ENCODE results near the gene MCTP2.

MCTP2 gene

GRCh38 chr15:94274745-94275144, 43.4 kb downstream of the MCTP2 start:
- no peaks in the 10 kb centered on the region for H3K36me3 ChIP-seq (ENCODE audit: insufficient read depth, insufficient read length, low read length)
- no peak overlapping the region for H3K4me3 ChIP-seq (ENCODE audit: insufficient read length, low read depth)
- no peak for DNase-seq (ENCODE audit: low read depth, low spot score)
- H3K9me3 ChIP-seq (ENCODE audit: insufficient read depth, low read length), result no peaks in the 10 kb centered on the region
- H3K4me1 ChIP-seq (ENCODE audit: insufficient read depth, insufficient read length), result no peaks in the 10 kb centered on the region
- no peak overlapping the region for H3K9ac ChIP-seq (ENCODE audit: insufficient read length, low read depth)
- no peaks in the 10 kb centered on the region for H3K27me3 ChIP-seq (ENCODE audit: insufficient read depth, insufficient read length)
- TF ChIP-seq YY1 (IDR thresholded peaks at IDR 0.05; ENCODE audit: insufficient read depth, insufficient read length) (no peak), SUZ12 (IDR thresholded peaks at IDR 0.05; ENCODE audit: extremely low read depth, insufficient read depth, insufficient read length) (no peak), ZNF274 (IDR thresholded peaks at IDR 0.05; ENCODE audit: low read depth, low read length) (no peak)

GRCh38 chr15:94277485-94277884, 46.1 kb downstream of the MCTP2 start:
- no peaks in the 10 kb centered on the region for H3K4me1 ChIP-seq (ENCODE audit: insufficient read depth, insufficient read length)
- DNase-seq (ENCODE audit: low read depth, low spot score), result no peak

GRCh38 chr15:94279736-94280135, 48.4 kb downstream of the MCTP2 start:
- H3K36me3 ChIP-seq (ENCODE audit: insufficient read depth, insufficient read length, low read length), result no peaks in the 10 kb centered on the region
- TF ChIP-seq YY1 (IDR thresholded peaks at IDR 0.05; ENCODE audit: insufficient read depth, insufficient read length) (no peak), SUZ12 (IDR thresholded peaks at IDR 0.05; ENCODE audit: extremely low read depth, insufficient read depth, insufficient read length) (no peak), ZNF274 (IDR thresholded peaks at IDR 0.05; ENCODE audit: low read depth, low read length) (no peak)
- no peaks in the 10 kb centered on the region for H3K4me1 ChIP-seq (ENCODE audit: insufficient read depth, insufficient read length)
- no peak overlapping the region for H3K4me3 ChIP-seq (ENCODE audit: insufficient read length, low read depth)
- no peaks in the 10 kb centered on the region for H3K27me3 ChIP-seq (ENCODE audit: insufficient read depth, insufficient read length)
- H3K9ac ChIP-seq (ENCODE audit: insufficient read length, low read depth), result no peak overlapping the region
- H3K9me3 ChIP-seq (ENCODE audit: insufficient read depth, low read length), result no peaks in the 10 kb centered on the region
- no peak for DNase-seq (ENCODE audit: low read depth, low spot score)

More at GRCh38 chr15:94277485-94277884, 46.1 kb downstream of the MCTP2 start:
- Histone ChIP-seq H3K9me3 (ENCODE audit: insufficient read depth, low read length) (no peaks in the 10 kb centered on the region), H3K4me3 (ENCODE audit: insufficient read length, low read depth) (no peak overlapping the region), H3K36me3 (ENCODE audit: insufficient read depth, insufficient read length, low read length) (no peaks in the 10 kb centered on the region), H3K9ac (ENCODE audit: insufficient read length, low read depth) (no peak overlapping the region), H3K27me3 (ENCODE audit: insufficient read depth, insufficient read length) (no peaks in the 10 kb centered on the region)
- TF ChIP-seq ZNF274 (IDR thresholded peaks at IDR 0.05; ENCODE audit: low read depth, low read length), result no peak
- TF ChIP-seq YY1 (IDR thresholded peaks at IDR 0.05; ENCODE audit: insufficient read depth, insufficient read length), result no peak
- TF ChIP-seq SUZ12 (IDR thresholded peaks at IDR 0.05; ENCODE audit: extremely low read depth, insufficient read depth, insufficient read length), result no peak

GRCh38 chr15:94280301-94280700, 48.9 kb downstream of the MCTP2 start:
- Histone ChIP-seq H3K4me3 (ENCODE audit: insufficient read length, low read depth) (no peak overlapping the region), H3K27me3 (ENCODE audit: insufficient read depth, insufficient read length) (no peaks in the 10 kb centered on the region), H3K9ac (ENCODE audit: insufficient read length, low read depth) (no peak overlapping the region), H3K4me1 (ENCODE audit: insufficient read depth, insufficient read length) (no peaks in the 10 kb centered on the region), H3K36me3 (ENCODE audit: insufficient read depth, insufficient read length, low read length) (no peaks in the 10 kb centered on the region), H3K9me3 (ENCODE audit: insufficient read depth, low read length) (no peaks in the 10 kb centered on the region)
- no peak for TF ChIP-seq SUZ12 (IDR thresholded peaks at IDR 0.05; ENCODE audit: extremely low read depth, insufficient read depth, insufficient read length)
- TF ChIP-seq ZNF274 (IDR thresholded peaks at IDR 0.05; ENCODE audit: low read depth, low read length), result no peak
- no peak for TF ChIP-seq YY1 (IDR thresholded peaks at IDR 0.05; ENCODE audit: insufficient read depth, insufficient read length)
- DNase-seq (ENCODE audit: low read depth, low spot score), result no peak

- no peaks in the 10 kb centered on the region for H3K4me1 ChIP-seq (ENCODE audit: insufficient read depth, insufficient read length)
- no peak overlapping the region for H3K9ac ChIP-seq (ENCODE audit: insufficient read length, low read depth)
- no peaks in the 10 kb centered on the region for H3K36me3 ChIP-seq (ENCODE audit: insufficient read depth, insufficient read length, low read length)
- H3K4me3 ChIP-seq (ENCODE audit: insufficient read length, low read depth), result no peak overlapping the region
- TF ChIP-seq SUZ12 (IDR thresholded peaks at IDR 0.05; ENCODE audit: extremely low read depth, insufficient read depth, insufficient read length) (no peak), ZNF274 (IDR thresholded peaks at IDR 0.05; ENCODE audit: low read depth, low read length) (no peak), YY1 (IDR thresholded peaks at IDR 0.05; ENCODE audit: insufficient read depth, insufficient read length) (no peak)
- no peaks in the 10 kb centered on the region for H3K9me3 ChIP-seq (ENCODE audit: insufficient read depth, low read length)
- no peak for DNase-seq (ENCODE audit: low read depth, low spot score)
- no peaks in the 10 kb centered on the region for H3K27me3 ChIP-seq (ENCODE audit: insufficient read depth, insufficient read length)
Measured at GRCh38 chr15:94282269-94283250, 51.2 kb downstream of the MCTP2 start.

GRCh38 chr15:94286583-94286982, 55.2 kb downstream of the MCTP2 start:
- Histone ChIP-seq H3K27me3 (ENCODE audit: insufficient read depth, insufficient read length) (no peaks in the 10 kb centered on the region), H3K9ac (ENCODE audit: insufficient read length, low read depth) (no peak overlapping the region), H3K9me3 (ENCODE audit: insufficient read depth, low read length) (0 out of 2 replicates have a peak, but pooled peaks cover 4% of the 10 kb centered on the region), H3K36me3 (ENCODE audit: insufficient read depth, insufficient read length, low read length) (no peaks in the 10 kb centered on the region), H3K4me1 (ENCODE audit: insufficient read depth, insufficient read length) (no peaks in the 10 kb centered on the region), H3K4me3 (ENCODE audit: insufficient read length, low read depth) (no peak overlapping the region)
- no peak for DNase-seq (ENCODE audit: low read depth, low spot score)
- no peak for TF ChIP-seq ZNF274 (IDR thresholded peaks at IDR 0.05; ENCODE audit: low read depth, low read length)

- Histone ChIP-seq H3K9me3 (ENCODE audit: insufficient read depth, low read length) (0 out of 2 replicates have a peak, but pooled peaks cover 4% of the 10 kb centered on the region), H3K4me3 (ENCODE audit: insufficient read length, low read depth) (no peak overlapping the region), H3K4me1 (ENCODE audit: insufficient read depth, insufficient read length) (no peaks in the 10 kb centered on the region), H3K9ac (ENCODE audit: insufficient read length, low read depth) (no peak overlapping the region), H3K27me3 (ENCODE audit: insufficient read depth, insufficient read length) (no peaks in the 10 kb centered on the region), H3K36me3 (ENCODE audit: insufficient read depth, insufficient read length, low read length) (no peaks in the 10 kb centered on the region)
- no peak for TF ChIP-seq YY1 (IDR thresholded peaks at IDR 0.05; ENCODE audit: insufficient read depth, insufficient read length)
- no peak for DNase-seq (ENCODE audit: low read depth, low spot score)
Measured at GRCh38 chr15:94287794-94288246, 56.5 kb downstream of the MCTP2 start.
